Dermis lymphatic vessel endothelial cell (primary cell): ENCODE results near the gene ARID3A. TPM values are rescaled to one million over a fixed set of nuclear protein-coding genes. Genes with fewer than 3 reads are reported as not detected.

ENCODE experiments used
- total RNA-seq: library from RNA; depleted of rRNA; stranded (reverse); fragments of >200 nt; gene quantifications from 2 replicates; pipeline ENCODE4 v1.2.1, GENCODE V29; 2014

Gene ARID3A
- 4.7 and 5.6 TPM in 2 replicates for total RNA-seq

GRCh38 chr19:925526-926322, at the start of gene ARID3A:
ARID3A (plus strand) TSS chr19:926035; CDS start chr19:929529, 3,494 bp downstream.

GRCh38 chr19:892894-893689, 32.7 kb upstream of the ARID3A start, which contains the start of the genes MED16 and RNU6-9:
MED16 (minus strand) TSS chr19:893187; CDS start chr19:891131, 2,056 bp downstream.
RNU6-9 (plus strand) TSS chr19:893484.

GRCh38 chr19:913080-913748, 12.6 kb upstream of the ARID3A start, which contains the start of gene R3HDM4:
R3HDM4 (minus strand) TSS chr19:913219; CDS start chr19:913157, 62 bp downstream.

GRCh38 chr19:917323-918151, 8.3 kb upstream of the ARID3A start, which contains the start of gene KISS1R:
KISS1R (plus strand) TSS chr19:917333; CDS start chr19:917503, 170 bp downstream.

GRCh38 chr19:984165-984967, 58.5 kb downstream of the ARID3A start, which contains the start of gene WDR18:
WDR18 (plus strand) TSS chr19:984345; CDS start chr19:984354, 9 bp downstream.

GRCh38 chr19:1000095-1000494, 74.3 kb downstream of the ARID3A start, which contains the start of gene GRIN3B:
GRIN3B (plus strand) TSS chr19:1000419; CDS start chr19:1000438, 19 bp downstream.

GRCh38 chr19:1020868-1021425, 95.1 kb downstream of the ARID3A start, which contains the start of gene TMEM259:
TMEM259 (minus strand) TSS chr19:1021123; CDS start chr19:1020996, 127 bp downstream.

Other genes with a start within 250 kb of the ARID3A start
- 3.4 and 5.9 TPM in 2 replicates for gene FSTL3, start 249.6 kb upstream of the ARID3A start, total RNA-seq
- gene PRSS57, start 230.6 kb upstream of the ARID3A start, total RNA-seq: not detected in 2 replicates
- 28.6 and 34.0 TPM in 2 replicates for gene PALM, start 217.1 kb upstream of the ARID3A start, total RNA-seq
- gene MISP, start 174.9 kb upstream of the ARID3A start, total RNA-seq: under 0.01 TPM in 1 of 2 replicates, not detected in the other
- 118 and 139 TPM in 2 replicates for gene PTBP1, start 128.6 kb upstream of the ARID3A start, total RNA-seq
- gene PLPPR3, start 104.1 kb upstream of the ARID3A start, total RNA-seq: under 0.01 TPM in 2 replicates
- not detected in 2 replicates for gene AZU1, start 98.2 kb upstream of the ARID3A start, total RNA-seq
- gene PRTN3, start 85.0 kb upstream of the ARID3A start, total RNA-seq: not detected in 2 replicates
- gene ELANE, start 73.7 kb upstream of the ARID3A start, total RNA-seq: not detected in 2 replicates
- 0.52 and 0.54 TPM in 2 replicates for gene CFD, start 66.4 kb upstream of the ARID3A start, total RNA-seq
- gene MED16, start 32.8 kb upstream of the ARID3A start, total RNA-seq: 16.1 and 20.6 TPM in 2 replicates
- not detected in 2 replicates for gene RNU6-9, start 32.6 kb upstream of the ARID3A start, total RNA-seq
- gene R3HDM4, start 12.8 kb upstream of the ARID3A start, total RNA-seq: 37.0 and 37.5 TPM in 2 replicates
- gene KISS1R, start 8.7 kb upstream of the ARID3A start, total RNA-seq: not detected in 2 replicates
- gene WDR18, start 58.3 kb downstream of the ARID3A start, total RNA-seq: 67.0 and 73.3 TPM in 2 replicates
- gene GRIN3B, start 74.4 kb downstream of the ARID3A start, total RNA-seq: 0.09 and 0.33 TPM in 2 replicates
- 36.9 and 38.3 TPM in 2 replicates for gene TMEM259, start 95.1 kb downstream of the ARID3A start, total RNA-seq
- gene RNU6-2, start 95.5 kb downstream of the ARID3A start, total RNA-seq: not detected in 2 replicates
- 54.7 and 73.7 TPM in 2 replicates for gene CNN2, start 100.6 kb downstream of the ARID3A start, total RNA-seq
- 2.4 and 3.6 TPM in 2 replicates for gene ABCA7, start 114.1 kb downstream of the ARID3A start, total RNA-seq
- 11.9 and 24.8 TPM in 2 replicates for gene ARHGAP45, start 141.1 kb downstream of the ARID3A start, total RNA-seq
- gene POLR2E, start 169.3 kb downstream of the ARID3A start, total RNA-seq: 69.8 and 81.8 TPM in 2 replicates
- 369 and 438 TPM in 2 replicates for gene GPX4, start 178.0 kb downstream of the ARID3A start, total RNA-seq
- gene SBNO2, start 248.2 kb downstream of the ARID3A start, total RNA-seq: 14.4 and 15.9 TPM in 2 replicates